C4-2B (cell line): ENCODE data around the gene CD3E.

Source experiments
- CTCF ChIP-seq: fragments of 450-650 bp; conservative IDR thresholded peaks from 2 replicates; pipeline ENCODE4 v1.5.1; 2017; ENCODE audit warnings: mild to moderate bottlenecking
- ZFX ChIP-seq: fragments of 450-650 bp; IDR thresholded peaks from 2 replicates; pipeline ENCODE4 v1.6.1; 2017

GRCh38 chr11:118301600-118302195 lies 2.8 kb upstream of the CD3E start:
- no peak for TF ChIP-seq CTCF
- no peak for TF ChIP-seq ZFX
